ENCODE data around the gene APBB1IP. TPM values are rescaled to one million over a fixed set of nuclear protein-coding genes. Genes with fewer than 3 reads are reported as not detected.

The APBB1IP gene
- total and polyA plus RNA-seq, 11 donors = 0.81 to 19.6 (median 1.7) TPM

GRCh38 chr10:26481914-26482550, 43.9 kb downstream of the APBB1IP start:
- Histone ChIP-seq H3K4me3 (peak overlapping the region in 1 of 12 donors; percentile 13), H3K36me3 (no peaks in the 10 kb centered on the region), H3K4me1 (peaks cover 0 to 85% (median 7%) of the 10 kb centered on the region in 12 donors), H3K9me3 (no peaks in the 10 kb centered on the region), H3K27ac (peak overlapping the region in 1 of 12 donors; percentile 86), H3K27me3 (no peaks in the 10 kb centered on the region)
- TF ChIP-seq POLR2A (IDR thresholded peaks at IDR 0.05) = no peak
- TF ChIP-seq, protein P1, sequence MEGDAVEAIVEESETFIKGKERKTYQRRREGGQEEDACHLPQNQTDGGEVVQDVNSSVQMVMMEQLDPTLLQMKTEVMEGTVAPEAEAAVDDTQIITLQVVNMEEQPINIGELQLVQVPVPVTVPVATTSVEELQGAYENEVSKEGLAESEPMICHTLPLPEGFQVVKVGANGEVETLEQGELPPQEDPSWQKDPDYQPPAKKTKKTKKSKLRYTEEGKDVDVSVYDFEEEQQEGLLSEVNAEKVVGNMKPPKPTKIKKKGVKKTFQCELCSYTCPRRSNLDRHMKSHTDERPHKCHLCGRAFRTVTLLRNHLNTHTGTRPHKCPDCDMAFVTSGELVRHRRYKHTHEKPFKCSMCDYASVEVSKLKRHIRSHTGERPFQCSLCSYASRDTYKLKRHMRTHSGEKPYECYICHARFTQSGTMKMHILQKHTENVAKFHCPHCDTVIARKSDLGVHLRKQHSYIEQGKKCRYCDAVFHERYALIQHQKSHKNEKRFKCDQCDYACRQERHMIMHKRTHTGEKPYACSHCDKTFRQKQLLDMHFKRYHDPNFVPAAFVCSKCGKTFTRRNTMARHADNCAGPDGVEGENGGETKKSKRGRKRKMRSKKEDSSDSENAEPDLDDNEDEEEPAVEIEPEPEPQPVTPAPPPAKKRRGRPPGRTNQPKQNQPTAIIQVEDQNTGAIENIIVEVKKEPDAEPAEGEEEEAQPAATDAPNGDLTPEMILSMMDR (IDR thresholded peaks at IDR 0.05) = no peak
- 63 to 78% (median 66%) methylated on average over 8 of the region's 8 CpGs for WGBS, 4 donors
- ATAC-seq (peak in 2 of 4 donors; percentile 44 to 56), DNase-seq (no peak)
- intact Hi-C loops (cut with DNase I) = no loop called here

DNA sequence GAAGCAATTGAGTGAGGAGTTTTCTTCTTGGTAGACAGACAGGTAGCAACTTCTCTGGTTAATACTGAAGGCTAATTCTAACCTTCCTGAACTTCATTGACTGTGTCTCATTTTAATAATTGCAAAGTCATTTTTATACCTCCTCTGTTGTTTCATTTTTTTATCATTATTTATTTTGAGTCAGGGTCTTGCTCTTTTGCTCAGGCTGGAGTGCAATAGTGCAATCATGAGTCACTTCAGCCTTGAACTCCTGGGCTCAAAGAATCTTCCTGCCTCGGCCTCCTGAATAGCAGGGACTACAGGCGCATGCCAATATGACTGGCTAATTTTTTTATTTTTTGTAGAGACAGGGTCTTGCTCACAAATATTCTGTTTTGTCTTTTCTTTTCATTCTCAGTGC, 45.4 kb downstream of the APBB1IP start:
- H3K9me3 ChIP-seq = no peaks in the 10 kb centered on the region
- TF ChIP-seq POLR2A (IDR thresholded peaks at IDR 0.05) = no peak
- TF ChIP-seq, protein P1 (IDR thresholded peaks at IDR 0.05) = no peak
- H3K27me3 ChIP-seq = no peaks in the 10 kb centered on the region
- 82 to 91% (median 90%) methylated on average over 2 of the region's 2 CpGs for WGBS, 4 donors
- peak overlapping the region in 1 of 12 donors; percentile 86 for H3K27ac ChIP-seq
- no peak for DNase-seq
- intact Hi-C loops (cut with DNase I) = no loop called here
- H3K36me3 ChIP-seq = no peaks in the 10 kb centered on the region
- H3K4me3 ChIP-seq = no peak overlapping the region
- ATAC-seq = no peak
- H3K4me1 ChIP-seq = peaks cover 0 to 87% (median 8%) of the 10 kb centered on the region in 12 donors

GRCh38 chr10:26485150-26485941, 47.2 kb downstream of the APBB1IP start:
- ATAC-seq = peak; percentile 83 to 92 (median 87)
- Histone ChIP-seq H3K36me3 (no peaks in the 10 kb centered on the region), H3K27ac (peak overlapping the region in 7 of 12 donors; percentile 10 to 76 (median 50))

More at GRCh38 chr10:26485150-26485941, 47.2 kb downstream of the APBB1IP start:
- Histone ChIP-seq H3K27me3 (no peaks in the 10 kb centered on the region), H3K4me3 (no peak overlapping the region), H3K4me1 (peaks cover 0 to 89% (median 8%) of the 10 kb centered on the region in 12 donors), H3K9me3 (no peaks in the 10 kb centered on the region)
- TF ChIP-seq, protein P1 (IDR thresholded peaks at IDR 0.05) = no peak
- no peak for TF ChIP-seq POLR2A (IDR thresholded peaks at IDR 0.05)
- intact Hi-C loops (cut with DNase I) = no loop called here
- peak in 2 of 5 donors; percentile 10 to 22 for DNase-seq
- 19 to 31% (median 26%) methylated on average over 5 of the region's 5 CpGs for WGBS, 4 donors

All from heart left ventricle (tissue), 16 donors.